ENCODE results near the gene MTPN.

MTPN gene

GRCh38 chr7:135950972-135951371 lies 26.2 kb downstream of the MTPN start:
- TF ChIP-seq CTCF (IDR thresholded peaks at IDR 0.05) = no peak

GRCh38 chr7:135950429-135950828 lies 26.7 kb downstream of the MTPN start:
- TF ChIP-seq CTCF (IDR thresholded peaks at IDR 0.05) = no peak

GRCh38 chr7:135946289-135947055 lies 30.7 kb downstream of the MTPN start:
- TF ChIP-seq CTCF (IDR thresholded peaks at IDR 0.05) = no peak

GRCh38 chr7:135944753-135945152 lies 32.4 kb downstream of the MTPN start:
- no peak for TF ChIP-seq CTCF (IDR thresholded peaks at IDR 0.05)

GRCh38 chr7:135943134-135943879 lies 33.9 kb downstream of the MTPN start:
- no peak for TF ChIP-seq CTCF (IDR thresholded peaks at IDR 0.05)

GRCh38 chr7:135942614-135943013 lies 34.5 kb downstream of the MTPN start:
- no peak for TF ChIP-seq CTCF (IDR thresholded peaks at IDR 0.05)

- TF ChIP-seq CTCF (IDR thresholded peaks at IDR 0.05) = no peak
These were observed 36.8 kb downstream of the MTPN start for GRCh38 chr7:135940077-135941075.

Data from LNCAP (cell line).